Gastroesophageal sphincter (tissue), 3 donors: ENCODE data around the gene PPM1J.
"Not testable (repeated sequence)": the region's sequence is repeated elsewhere in the genome, so short reads cannot be mapped to it uniquely, and the experiment has no call there.

Experiments used
- EP300 ChIP-seq: sonication (generic); formaldehyde crosslinking; IDR thresholded peaks from one replicate; pipeline ENCODE4 v1.6.1; 2017; ENCODE audit warnings: antibody characterized with exemption, mild to moderate bottlenecking
- POLR2A ChIP-seq, 2 donors: fragments of 450-650 bp; IDR thresholded peaks; one replicate each; pipeline ENCODE4 v1.6.1; 2017; ENCODE audit warnings: antibody characterized with exemption in 2 of 2, mild to moderate bottlenecking in 2 of 2, moderate library complexity in 1 of 2
- POLR2AphosphoS5 ChIP-seq: sonication (generic); formaldehyde crosslinking; IDR thresholded peaks from one replicate; pipeline ENCODE4 v1.6.1; 2017; ENCODE audit warnings: antibody characterized with exemption
- TF ChIP-seq, protein P1 (sequence below), 4 experiments: fragments of 200-600 bp in 2 of 4; fragments of 450-650 bp in 2 of 4; sonication (generic) in 1 of 4; IDR thresholded peaks; one replicate each; pipeline ENCODE4 v1.5.1; 2017 to 2019; ENCODE audit warnings: antibody characterized with exemption in 4 of 4, mild to moderate bottlenecking in 2 of 4, moderate library complexity in 2 of 4

DNA sequence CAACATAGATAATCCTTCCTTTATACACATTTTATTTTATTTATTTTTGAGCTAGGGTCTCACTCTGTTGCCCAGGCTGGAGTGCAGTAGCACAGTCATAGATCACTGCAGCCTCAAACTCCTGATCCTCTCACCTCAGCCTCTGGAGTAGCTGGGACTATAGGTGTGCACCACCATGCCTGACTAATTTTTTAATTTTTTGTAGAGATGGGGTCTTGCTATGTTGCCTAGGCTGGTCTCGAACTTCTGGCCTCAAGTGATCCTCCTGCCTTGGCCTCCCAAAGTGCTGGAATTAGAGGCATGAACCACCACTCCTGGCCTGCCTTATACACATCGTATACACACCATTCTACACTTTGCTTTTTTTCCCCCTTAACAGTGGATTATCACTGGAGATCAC, 6.2 kb upstream of the PPM1J start:
- TF ChIP-seq, protein P1, sequence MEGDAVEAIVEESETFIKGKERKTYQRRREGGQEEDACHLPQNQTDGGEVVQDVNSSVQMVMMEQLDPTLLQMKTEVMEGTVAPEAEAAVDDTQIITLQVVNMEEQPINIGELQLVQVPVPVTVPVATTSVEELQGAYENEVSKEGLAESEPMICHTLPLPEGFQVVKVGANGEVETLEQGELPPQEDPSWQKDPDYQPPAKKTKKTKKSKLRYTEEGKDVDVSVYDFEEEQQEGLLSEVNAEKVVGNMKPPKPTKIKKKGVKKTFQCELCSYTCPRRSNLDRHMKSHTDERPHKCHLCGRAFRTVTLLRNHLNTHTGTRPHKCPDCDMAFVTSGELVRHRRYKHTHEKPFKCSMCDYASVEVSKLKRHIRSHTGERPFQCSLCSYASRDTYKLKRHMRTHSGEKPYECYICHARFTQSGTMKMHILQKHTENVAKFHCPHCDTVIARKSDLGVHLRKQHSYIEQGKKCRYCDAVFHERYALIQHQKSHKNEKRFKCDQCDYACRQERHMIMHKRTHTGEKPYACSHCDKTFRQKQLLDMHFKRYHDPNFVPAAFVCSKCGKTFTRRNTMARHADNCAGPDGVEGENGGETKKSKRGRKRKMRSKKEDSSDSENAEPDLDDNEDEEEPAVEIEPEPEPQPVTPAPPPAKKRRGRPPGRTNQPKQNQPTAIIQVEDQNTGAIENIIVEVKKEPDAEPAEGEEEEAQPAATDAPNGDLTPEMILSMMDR (IDR thresholded peaks at IDR 0.05) = not testable (repeated sequence)
- not testable (repeated sequence) for TF ChIP-seq POLR2A (IDR thresholded peaks at IDR 0.05); EP300; POLR2AphosphoS5
